HG03097 (cell line): ENCODE measurements around the gene SLC10A7.

Experiments
- ATAC-seq: cut with Tn5 transposase; IDR thresholded peaks from one replicate; pipeline ENCODE4 v1.9.1; 2021; ENCODE audit not compliant: unreplicated experiment, low FRiP score

SLC10A7 gene

DNA sequence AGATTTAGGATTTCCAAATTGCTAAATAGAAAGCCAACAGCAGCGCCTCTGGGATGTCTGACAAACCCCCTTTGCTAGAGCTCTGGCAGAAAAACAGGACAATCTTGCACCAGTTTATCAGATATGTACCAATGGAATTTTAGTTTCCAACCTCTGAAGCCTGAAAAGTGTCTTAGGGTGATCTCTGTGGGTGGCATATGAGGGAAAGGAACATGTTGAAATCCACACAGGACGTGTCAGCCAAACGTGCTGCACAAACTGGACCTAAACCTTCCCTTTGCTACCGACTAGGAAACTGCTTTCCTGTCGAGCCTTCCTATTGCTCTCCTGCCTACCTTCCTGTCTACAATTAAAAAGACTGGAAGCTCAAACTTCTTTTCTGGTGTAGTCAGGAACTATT, 253.9 kb downstream of the SLC10A7 start:
- no peak for ATAC-seq

DNA sequence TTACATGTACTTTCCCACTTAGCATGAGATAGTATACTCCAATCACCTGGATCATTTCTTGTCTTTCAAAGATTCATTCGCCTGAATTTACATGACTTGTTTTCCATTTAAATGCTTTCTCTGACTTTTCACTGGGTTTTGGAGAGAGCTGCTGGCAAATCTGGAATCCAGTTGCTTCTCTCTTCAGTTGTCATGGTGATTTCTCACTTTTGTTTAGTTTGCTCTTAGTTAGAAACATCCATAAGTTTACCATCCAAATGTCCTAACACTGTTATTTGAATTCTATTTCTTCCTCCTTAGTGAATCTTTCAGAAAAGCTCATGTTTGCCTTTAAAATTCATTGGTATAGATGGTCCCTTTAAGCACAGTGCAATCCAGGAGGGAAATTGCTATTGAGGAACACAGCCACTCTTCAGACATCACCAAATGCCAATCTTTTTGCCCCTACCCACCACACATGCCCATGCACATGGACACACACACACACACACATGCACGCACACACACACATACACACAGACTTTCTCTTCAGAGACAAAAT, 255.7 kb downstream of the SLC10A7 start:
- no peak for ATAC-seq

DNA sequence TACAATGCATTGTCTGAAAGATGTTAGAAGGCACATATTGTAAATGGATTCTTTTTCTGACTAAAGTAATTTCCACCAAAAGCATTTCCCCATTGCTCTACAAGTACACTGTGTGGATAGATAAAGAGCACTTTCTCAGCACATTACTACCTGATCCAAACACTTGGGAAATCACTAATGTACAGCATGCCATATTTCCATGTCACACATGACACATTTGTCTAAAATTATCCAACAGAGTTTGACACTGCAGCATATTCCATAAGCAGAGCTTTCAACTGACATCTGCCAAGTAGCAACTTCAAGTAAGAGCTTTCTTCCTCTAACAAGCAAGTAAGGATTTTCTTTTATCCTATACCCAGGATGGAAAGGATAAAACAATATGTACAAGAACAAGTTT, 257.9 kb downstream of the SLC10A7 start:
- ATAC-seq: no peak

DNA sequence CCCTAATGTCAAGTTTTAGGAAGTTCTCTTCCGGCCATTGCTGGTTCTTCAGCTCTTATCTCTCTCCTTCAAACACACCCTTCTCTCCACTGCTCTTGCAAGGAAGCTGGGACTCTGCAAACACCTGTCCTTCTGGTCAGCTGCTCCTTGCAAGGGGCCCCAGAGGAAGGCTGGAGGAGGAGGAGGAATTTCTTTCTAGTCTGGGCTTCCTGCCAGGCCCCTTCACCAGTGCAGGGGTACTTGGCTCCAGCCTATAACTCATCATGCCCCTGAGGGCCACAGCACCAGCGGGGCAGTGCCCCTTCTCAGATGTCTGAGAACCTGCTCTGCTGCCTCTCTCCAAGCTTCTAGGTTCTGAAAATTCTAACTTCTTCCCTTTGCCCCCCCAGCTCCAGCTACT, 260.7 kb downstream of the SLC10A7 start:
- ATAC-seq: no peak

DNA sequence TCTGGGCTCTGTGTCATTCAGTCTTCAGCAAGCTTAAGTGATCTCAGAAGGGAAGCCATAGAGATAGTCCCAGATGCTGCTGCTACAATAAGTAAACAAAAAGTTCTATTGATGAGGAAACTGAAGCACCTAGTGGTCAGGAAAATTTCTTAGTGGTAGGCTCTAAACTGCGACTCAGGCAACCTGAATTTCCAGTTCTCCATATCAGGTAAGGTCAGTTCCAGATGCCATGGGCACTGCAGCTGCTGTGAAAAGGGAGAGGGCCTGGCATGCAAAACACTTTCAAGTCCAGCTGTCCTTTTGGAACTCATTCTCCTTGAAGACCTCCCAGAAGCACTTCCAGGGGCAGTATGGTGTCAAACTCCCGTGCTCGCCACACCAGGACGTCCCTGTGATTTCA, 261.2 kb downstream of the SLC10A7 start:
- ATAC-seq: no peak

DNA sequence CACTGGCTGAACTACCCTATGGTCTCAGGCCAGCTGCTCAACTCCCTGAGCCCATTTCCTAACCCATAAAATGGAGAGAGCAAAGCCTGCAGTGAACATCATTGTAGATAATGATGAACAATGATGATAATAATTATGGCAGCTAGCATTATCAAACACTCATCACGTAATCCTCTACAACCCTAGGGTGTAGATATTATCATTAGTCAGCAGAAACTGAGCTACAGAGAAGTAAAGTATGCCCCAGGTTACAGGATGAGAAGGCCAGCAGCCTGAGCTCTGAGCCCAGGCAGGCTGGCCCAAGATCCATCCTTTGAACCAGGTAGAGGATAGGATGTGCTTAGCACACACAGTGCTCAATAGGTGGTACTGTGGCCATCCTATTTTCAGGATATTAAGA, 264.2 kb downstream of the SLC10A7 start:
- ATAC-seq: no peak

DNA sequence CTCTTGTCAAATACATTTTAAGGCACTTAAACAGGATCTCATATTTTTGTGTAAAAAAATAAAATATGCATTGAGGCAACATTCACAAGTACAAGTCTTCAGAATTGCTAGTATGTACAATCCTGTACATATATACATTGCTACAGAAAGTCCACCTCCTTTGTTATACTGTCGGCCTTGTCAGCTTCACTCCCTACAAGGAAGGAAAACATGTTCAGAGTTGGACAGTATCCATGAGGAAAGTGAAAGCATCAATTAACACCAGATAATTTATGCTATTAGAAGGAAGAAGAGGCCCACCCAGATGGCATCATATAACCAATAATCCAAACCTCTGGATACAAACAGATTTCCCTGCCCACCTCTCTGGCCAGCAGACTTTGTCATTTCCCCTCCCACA, 265.4 kb downstream of the SLC10A7 start:
- ATAC-seq: no peak

DNA sequence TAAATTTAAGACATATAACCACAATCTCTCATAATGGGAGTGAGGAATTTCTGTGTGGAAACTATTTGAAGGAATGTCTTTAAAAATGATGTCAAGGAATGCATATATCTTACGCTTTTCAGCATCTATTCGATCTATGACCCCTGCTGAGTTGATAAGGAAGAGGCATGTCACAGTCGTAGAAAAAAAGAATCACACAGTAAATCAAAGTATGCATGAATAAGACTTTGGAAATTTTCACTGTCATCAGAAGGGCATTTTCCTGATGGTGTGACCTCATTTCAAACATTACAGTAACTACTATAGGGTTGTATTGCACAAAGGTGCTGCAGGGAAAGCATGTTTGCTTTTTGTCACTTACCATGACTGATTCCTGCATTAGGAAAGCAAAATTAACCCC, 265.9 kb downstream of the SLC10A7 start:
- ATAC-seq: no peak

DNA sequence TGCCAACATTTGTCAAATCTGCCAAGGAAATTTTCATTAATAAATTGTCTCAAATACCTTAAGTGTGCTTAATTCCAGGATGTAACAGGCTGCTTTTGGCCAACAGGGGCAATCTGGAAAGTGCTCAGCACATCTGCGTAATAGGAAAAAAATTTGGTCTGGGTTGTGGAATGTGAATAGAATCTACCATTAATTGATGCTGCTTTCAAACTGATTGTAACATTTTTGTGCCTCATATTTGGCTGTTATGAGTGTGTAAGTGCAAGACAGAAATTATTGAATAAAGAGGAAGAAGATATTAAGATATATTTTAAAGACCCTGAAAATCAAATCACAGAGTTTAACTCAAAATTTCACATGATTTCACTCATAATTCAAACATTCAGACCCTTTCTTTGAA, 266.3 kb downstream of the SLC10A7 start:
- no peak for ATAC-seq

DNA sequence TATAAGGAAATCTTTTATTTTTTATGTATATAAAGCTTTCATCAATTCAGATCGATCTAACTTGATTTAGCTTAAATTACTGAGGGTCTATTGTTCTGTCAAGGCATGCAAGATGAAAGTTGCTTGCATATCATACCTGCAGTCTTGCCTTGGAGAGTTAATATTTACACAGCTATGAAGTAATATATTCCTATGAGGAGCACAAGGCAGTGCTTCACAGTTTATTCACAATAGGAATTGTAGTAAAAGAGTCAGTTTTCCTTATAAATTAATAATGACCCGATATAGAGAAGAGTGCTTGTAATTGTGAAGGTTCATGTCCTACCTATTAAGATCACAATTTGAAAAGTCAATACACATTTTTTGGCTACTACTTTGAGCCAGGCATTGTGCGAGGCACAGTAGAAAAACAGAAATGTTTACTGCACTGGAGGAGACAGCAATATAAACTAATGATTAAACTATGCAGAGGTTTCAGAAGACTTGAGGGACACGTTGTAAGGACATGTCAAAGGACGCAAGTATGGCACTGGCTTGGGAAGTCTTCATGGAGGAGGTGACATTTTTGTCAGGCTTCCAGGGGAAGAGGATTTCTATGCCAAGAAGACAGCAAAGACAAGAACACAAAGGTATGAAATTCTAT, 268.6 kb downstream of the SLC10A7 start:
- ATAC-seq: no peak

DNA sequence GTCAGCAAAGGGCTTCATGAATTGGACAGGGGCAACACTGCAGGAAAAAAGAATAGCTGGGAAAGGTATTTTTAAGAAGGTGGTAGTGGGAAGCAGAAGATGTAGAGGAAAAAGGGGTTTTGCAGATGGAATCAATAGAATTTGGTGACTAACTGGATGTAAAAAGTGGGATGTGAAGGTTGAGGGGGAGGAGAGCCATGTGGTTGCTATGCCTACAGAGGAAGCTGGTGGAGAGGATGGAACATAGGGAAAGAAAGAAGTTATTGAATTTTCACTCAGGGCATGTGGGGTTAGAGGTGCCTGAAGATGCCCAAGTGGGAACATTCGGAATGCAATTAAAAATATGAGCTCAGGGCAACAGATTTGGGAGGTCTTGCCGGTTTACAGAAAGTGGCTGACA, 274.4 kb downstream of the SLC10A7 start:
- no peak for ATAC-seq

DNA sequence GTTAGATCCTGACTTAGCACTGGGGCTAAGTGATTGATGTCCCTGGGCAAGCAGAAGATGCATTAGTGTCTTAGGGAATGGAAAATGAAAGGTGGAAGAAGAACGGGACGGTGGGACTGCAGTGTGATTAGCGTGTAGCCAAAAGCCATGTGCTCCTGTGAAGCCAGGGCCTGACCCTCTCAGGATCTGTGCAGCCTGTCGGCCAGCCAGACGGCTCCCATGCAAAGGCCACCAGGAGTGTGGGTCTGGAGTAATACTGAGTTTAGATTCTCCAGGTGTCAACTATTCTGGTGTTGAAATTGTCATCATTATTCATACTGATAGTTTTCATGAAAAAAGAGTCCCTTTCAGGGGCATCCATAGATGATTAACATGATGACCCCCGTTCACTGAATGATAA, 275.4 kb downstream of the SLC10A7 start:
- ATAC-seq: no peak

DNA sequence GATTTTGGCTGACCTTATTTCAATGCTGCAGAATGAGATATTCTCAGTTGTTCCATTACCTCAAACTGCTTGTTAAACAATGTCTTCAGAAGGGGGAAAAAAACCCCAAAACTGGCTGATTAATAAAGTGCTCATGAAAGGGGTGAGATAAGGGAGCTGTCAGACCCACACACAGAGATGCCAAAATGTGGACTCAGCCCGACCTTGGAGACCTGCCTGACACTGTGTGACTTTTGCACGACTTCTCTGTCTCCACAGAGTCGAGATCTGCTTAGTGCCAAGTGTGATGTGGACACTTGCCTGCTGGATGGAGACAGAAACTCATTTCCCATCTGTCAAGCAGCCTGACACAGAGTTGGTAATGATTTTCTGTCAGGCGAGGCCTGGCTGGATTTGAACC, 275.9 kb downstream of the SLC10A7 start:
- ATAC-seq: no peak

DNA sequence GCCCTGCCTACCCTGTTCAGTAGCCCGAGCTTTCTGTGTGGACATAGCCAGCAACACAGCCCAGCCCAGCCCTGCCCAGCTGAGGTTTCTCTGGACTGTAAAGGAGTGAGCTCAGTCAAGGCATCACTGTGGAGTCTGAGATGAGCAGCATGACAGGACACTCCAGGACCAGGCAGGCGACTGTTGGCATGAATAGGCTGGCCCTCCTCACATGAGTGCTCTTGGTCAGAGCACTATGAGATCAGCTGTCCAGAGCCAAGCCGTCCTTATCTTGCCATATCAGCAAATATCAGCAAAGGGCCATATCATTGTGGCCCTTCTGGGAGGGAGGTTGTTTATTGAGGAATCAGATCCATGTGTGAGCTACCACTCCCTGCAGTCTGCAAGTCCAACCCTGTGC, 276.5 kb downstream of the SLC10A7 start:
- no peak for ATAC-seq

DNA sequence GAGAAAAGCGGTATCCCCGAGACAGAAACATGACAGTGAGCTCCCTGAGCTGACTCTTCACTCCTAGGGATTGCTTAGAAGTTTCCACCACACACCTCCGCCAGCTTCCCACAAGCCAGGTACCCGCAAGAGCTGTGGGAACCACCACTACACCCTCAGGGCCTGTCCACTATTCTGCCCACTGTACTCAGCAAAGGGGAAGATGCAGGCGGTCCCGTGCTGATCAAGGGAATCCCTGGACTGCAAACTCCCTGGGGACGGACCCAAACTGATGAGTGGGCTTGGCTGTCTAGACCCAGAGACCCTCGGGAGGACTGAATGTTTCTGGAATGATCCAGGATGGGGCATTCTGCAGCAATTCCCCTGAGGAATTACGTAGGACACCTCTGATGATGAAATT, 277.2 kb downstream of the SLC10A7 start:
- ATAC-seq: no peak

DNA sequence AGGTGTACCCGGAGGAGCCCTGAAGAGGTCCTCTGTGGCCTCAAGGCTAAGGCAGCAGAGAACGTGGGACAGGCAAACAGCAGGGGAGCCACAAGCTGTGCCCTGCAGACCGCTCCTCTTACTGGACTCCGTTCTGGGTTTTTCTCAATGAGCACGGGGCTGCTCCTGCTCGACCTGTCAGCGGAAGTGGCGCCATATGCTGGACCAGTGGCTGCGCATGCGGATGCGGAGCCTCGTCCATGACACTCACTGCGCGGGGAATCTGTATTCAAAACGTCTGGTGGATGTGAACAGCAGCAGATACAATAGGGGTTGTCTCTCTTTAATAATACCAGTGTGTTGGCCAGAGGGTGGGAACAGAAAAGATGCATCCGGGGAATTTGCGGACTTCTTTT, 277.9 kb downstream of the SLC10A7 start:
- no peak for ATAC-seq

DNA sequence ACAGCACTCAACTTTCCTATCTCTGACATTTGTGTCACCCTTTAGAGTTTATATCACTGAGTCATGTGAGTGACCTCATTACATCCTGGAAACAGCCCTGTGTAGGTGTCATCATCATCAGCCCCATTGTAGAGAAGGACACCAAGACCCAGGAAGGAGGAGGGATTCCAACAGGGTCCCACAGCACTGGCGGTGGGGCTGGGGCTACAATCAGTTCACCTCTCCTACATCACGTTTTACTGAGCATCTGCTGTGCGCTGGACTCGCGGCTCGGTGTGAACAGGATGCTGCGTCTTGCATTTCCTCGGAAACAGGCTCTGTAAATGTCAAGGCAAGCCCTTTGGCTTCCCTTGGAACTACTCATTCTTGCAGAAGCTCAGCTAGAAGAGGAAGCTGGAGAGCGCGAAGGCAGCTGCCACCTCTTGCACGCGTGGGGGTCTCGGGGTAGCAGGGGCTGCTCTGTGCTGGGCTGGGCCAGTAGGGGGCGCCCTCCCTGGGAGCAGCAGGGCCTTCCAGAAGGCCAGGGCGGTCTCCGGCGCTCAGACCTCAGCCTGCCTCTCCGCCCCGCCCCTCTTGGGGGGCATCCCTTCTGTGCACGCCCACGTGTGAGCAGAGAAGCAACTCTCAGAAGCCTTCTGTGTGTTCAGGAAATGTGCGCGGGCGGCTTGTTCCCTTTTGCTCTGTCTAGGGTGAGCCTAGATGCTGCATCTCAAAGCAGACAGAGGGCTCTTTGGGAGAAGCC, 278.4 kb downstream of the SLC10A7 start:
- ATAC-seq: no peak

DNA sequence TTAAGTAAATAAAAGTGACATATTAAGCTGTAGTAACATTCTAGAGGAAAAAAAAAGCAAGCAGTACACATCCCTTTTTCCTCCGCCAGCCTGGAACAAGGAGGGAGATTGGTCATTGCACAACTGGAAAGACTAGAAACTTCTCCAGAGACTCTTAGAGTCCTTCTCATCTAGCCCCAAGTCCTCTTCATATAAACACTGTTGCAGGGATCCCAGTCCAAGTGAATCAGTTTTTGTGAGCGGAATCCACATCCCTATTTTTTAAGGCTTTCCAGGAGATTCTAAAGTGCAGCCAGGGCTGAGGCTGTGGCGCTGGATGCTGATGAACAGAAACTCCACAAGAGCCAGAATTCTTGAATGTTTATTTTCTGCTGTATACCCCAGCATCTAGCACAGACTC, 283.6 kb downstream of the SLC10A7 start:
- ATAC-seq: no peak

DNA sequence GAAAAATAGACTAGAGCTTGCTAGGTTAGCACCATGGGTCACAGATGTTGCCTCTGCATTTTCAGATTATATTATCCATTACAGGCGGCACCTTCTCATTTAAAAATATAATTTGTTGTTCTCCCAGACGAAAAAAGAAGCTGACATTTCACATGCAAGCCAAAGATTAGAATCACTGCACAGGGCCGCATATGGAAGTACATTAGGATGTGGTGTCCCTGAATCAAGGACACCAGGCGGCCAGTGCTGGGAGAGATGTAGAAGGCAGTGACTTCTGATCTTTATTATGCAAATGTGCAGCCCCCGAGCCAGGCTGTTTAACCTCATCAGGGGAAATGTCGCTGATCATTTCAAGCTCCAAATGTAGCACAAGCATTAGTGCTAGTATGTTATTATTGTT, 284.6 kb downstream of the SLC10A7 start:
- no peak for ATAC-seq

DNA sequence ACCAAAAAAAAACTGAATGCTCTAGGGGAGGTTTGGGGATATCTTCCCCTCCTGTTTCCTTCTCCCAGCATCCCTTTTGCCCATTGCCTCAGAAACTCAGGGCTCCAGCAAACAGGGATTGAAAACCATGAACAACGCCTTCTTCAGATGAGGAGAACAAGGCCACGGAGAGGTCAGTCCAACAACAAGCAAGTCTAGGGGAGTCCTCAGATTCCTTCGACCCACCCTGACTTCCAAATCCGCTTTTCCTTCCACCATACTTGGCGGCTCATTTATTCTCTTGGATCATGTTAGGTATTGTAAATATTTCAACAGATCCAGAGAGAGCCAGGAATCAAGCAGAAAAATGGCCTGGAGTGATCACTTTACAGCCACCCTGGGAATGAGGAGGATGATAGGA, 285.5 kb downstream of the SLC10A7 start:
- no peak for ATAC-seq

DNA sequence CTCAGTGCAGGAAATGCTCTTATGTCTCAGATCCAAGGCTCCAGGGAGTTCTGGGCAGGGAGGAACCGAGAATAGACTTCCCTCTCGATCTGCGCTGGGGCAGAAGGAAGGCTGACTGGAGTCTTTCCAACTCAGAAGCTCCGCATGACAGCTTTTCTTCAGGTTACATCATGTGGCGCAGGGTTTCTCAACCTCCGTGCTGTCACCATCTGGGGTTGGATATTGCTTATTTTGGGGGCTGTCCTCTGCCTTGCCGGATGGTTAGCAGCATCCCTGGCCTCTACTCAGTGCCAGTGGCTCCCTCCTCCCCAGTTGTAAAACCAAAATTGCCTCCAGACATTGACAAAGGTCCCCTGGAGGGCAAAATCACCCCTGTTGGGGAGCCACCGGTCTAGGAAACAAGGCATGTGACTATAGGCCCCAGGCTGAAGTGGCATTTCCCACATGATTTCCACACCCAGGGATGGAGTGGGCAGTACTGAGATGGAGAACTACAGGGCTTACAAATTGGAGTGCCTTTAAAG, 286.0 kb downstream of the SLC10A7 start:
- no peak for ATAC-seq

DNA sequence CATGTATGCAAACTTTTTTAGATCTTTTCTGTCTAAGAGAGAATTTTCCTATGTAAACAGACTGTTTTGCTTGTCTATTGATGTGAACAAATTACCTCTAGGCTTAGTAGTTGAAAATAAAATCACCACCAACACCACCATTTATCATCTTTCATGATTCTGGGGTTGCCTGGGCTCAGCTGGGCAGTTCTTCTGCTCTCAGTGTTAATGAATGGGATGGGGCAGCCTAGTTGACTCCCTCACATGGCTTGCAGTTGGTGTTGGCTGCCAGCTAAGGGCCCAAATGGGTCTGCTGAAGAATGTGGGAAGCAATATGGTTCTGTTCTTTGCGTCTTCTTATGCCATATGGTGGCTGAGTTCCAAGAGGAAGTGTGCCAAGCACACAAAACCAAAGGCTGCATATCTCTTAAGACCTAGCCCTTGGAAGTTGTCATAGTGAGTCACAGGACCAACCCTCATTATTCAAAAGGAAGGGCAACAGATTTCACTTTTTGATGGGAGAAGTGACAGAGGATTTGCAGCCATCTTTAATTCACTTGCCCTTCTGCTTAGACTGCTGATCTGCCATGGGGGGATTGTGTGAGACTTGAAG, 289.5 kb downstream of the SLC10A7 start:
- no peak for ATAC-seq
